Fibroblast of lung (primary cell): ENCODE results near the gene GAREM2.

Experiments
- EZH2 ChIP-seq: IDR thresholded peaks from 2 replicates; pipeline ENCODE4 v1.5.1; 2012; ENCODE audit warnings: low read length, control low read depth, mild to moderate bottlenecking; ENCODE audit errors: missing control alignments
- TF ChIP-seq, protein P1 (sequence below), 2 donors: IDR thresholded peaks in 1 of 2; conservative IDR thresholded peaks in 1 of 2; 1 replicate in 1 of 2; 2 replicates in 1 of 2; pipeline ENCODE4 v1.5.1; 2011 to 2012; ENCODE audit warnings: low read length in 2 of 2, control low read depth in 1 of 2, inconsistent platforms in 1 of 2, low read depth in 1 of 2, mild to moderate bottlenecking in 1 of 2

DNA sequence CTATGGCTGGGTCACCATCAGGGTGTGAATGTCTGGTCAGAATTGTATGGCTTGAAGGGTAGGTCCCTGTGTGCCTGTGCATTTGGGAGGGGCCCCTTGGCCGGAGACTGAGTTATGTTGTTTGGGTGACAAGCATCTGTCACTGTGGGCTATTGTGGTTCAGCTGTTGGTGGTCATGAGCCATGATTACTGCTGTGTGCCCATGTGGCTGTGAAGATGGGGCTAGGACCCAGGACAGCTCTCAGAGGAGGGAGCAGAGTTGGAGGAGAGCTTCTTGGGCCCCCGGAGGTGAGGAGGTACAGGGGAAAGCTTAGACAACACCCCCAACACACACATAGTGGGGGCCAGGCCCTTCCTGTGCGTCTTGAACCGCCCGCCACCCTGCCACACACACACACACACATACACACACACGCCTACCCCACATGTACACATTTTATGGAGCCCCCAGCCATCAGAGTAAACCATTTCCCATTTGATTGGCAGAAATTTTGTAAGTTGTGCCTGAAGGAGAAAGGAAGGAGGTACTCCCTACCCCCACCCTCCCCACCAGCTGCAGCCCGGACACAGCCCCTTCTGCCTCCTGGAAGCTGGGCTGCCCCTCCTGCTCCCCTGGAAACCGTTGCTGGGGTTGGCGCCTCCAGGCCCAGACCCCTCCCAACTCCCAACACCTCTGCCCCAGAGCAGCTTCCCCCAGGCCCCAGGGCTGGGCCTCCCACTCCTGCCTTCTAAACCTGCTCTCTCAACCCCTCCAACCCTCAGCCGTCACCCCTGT lies 2.0 kb downstream of the GAREM2 start:
- no peak for TF ChIP-seq EZH2
- TF ChIP-seq, protein P1, sequence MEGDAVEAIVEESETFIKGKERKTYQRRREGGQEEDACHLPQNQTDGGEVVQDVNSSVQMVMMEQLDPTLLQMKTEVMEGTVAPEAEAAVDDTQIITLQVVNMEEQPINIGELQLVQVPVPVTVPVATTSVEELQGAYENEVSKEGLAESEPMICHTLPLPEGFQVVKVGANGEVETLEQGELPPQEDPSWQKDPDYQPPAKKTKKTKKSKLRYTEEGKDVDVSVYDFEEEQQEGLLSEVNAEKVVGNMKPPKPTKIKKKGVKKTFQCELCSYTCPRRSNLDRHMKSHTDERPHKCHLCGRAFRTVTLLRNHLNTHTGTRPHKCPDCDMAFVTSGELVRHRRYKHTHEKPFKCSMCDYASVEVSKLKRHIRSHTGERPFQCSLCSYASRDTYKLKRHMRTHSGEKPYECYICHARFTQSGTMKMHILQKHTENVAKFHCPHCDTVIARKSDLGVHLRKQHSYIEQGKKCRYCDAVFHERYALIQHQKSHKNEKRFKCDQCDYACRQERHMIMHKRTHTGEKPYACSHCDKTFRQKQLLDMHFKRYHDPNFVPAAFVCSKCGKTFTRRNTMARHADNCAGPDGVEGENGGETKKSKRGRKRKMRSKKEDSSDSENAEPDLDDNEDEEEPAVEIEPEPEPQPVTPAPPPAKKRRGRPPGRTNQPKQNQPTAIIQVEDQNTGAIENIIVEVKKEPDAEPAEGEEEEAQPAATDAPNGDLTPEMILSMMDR (conservative IDR thresholded peaks at IDR 0.05 in 1 of 2, IDR thresholded peaks at IDR 0.05 in 1 of 2; ENCODE audit: low read depth in 1 of 2, low read length in 2 of 2), result no peak
